Karpas-422 (cell line): ENCODE measurements around the gene STARD3NL. TPM values are rescaled to one million over a fixed set of nuclear protein-coding genes. Genes with fewer than 3 reads are reported as not detected.
"Not testable (repeated sequence)": the region's sequence is repeated elsewhere in the genome, so short reads cannot be mapped to it uniquely, and the experiment has no call there.

Source experiments
- DNase-seq: peaks from one replicate; pipeline ENCODE4 v3.0.0-alpha.2; 2015
- H2AFZ ChIP-seq: fragments of 200-600 bp; sonication (generic); 2 replicates; pipeline ENCODE4 v1.6.1; 2014; ENCODE audit warnings: antibody characterized with exemption, low read length, mixed read lengths
- H3K27ac ChIP-seq: fragments of 200-600 bp; sonication (generic); 2 replicates; pipeline ENCODE4 v1.5.1; 2014; ENCODE audit warnings: mild to moderate bottlenecking, low read length, moderate library complexity
- H3K27me3 ChIP-seq: fragments of 200-600 bp; sonication (generic); 2 replicates; pipeline ENCODE4 v1.6.1; 2014; ENCODE audit warnings: low read length, mixed read lengths
- H3K36me3 ChIP-seq: fragments of 200-600 bp; sonication (generic); 2 replicates; pipeline ENCODE4 v1.6.1; 2014; ENCODE audit warnings: low read length, mixed read lengths; ENCODE audit not compliant: insufficient read depth
- H3K4me1 ChIP-seq: fragments of 200-600 bp; sonication (generic); 2 replicates; pipeline ENCODE4 v1.6.1; 2014; ENCODE audit warnings: mild to moderate bottlenecking, low read length, mixed read lengths
- H3K4me2 ChIP-seq: fragments of 200-600 bp; sonication (generic); 2 replicates; pipeline ENCODE4 v1.6.1; 2014; ENCODE audit warnings: low read length, low read depth, mild to moderate bottlenecking; ENCODE audit not compliant: poor library complexity, severe bottlenecking
- H3K4me3 ChIP-seq: fragments of 200-600 bp; sonication (generic); 2 replicates; pipeline ENCODE4 v1.5.1; 2014; ENCODE audit warnings: mild to moderate bottlenecking, antibody characterized with exemption, low read length, mixed read lengths
- H3K79me2 ChIP-seq: fragments of 200-600 bp; sonication (generic); 2 replicates; pipeline ENCODE4 v1.6.1; 2014; ENCODE audit warnings: mild to moderate bottlenecking, low read length, mixed read lengths
- H3K9ac ChIP-seq: fragments of 200-600 bp; sonication (generic); 2 replicates; pipeline ENCODE4 v1.6.0; 2014; ENCODE audit warnings: low read length
- H3K9me2 ChIP-seq: fragments of 200-600 bp; sonication (generic), shearing (Covaris generic); replicated peaks from 2 replicates; pipeline ENCODE4 v1.6.0; 2014; ENCODE audit warnings: mild to moderate bottlenecking, low read length, moderate library complexity; ENCODE audit not compliant: insufficient read depth
- H3K9me3 ChIP-seq: fragments of 300-700, 200-600 bp; sonication (generic); 2 replicates; pipeline ENCODE4 v1.6.1; 2014; ENCODE audit warnings: low read length, mixed read lengths
- H4K20me1 ChIP-seq: fragments of 200-600 bp; sonication (generic); 2 replicates; pipeline ENCODE4 v1.6.1; 2014; ENCODE audit warnings: mild to moderate bottlenecking, antibody characterized with exemption, low read length, low read depth; ENCODE audit not compliant: insufficient read depth
- total RNA-seq: library from RNA; depleted of rRNA; stranded (reverse); fragments of >200 nt; shearing (Covaris generic); gene quantifications from 2 replicates; pipeline ENCODE4 v1.2.3, GENCODE V29; 2014; ENCODE audit warnings: low replicate concordance

Gene STARD3NL
- total RNA-seq, 1 experiment from 2014 or later: 50.4 TPM

- H3K9me3 ChIP-seq, H3K4me2 ChIP-seq, H3K4me3 ChIP-seq, H3K36me3 ChIP-seq, H3K27me3 ChIP-seq, DNase-seq, H3K4me1 ChIP-seq, H2AFZ ChIP-seq, H4K20me1 ChIP-seq, H3K27ac ChIP-seq, H3K9ac ChIP-seq, H3K9me2 ChIP-seq, H3K79me2 ChIP-seq: not testable (repeated sequence)
Measured at GRCh38 chr7:38263274-38263673, 85.2 kb downstream of the STARD3NL start.

DNA sequence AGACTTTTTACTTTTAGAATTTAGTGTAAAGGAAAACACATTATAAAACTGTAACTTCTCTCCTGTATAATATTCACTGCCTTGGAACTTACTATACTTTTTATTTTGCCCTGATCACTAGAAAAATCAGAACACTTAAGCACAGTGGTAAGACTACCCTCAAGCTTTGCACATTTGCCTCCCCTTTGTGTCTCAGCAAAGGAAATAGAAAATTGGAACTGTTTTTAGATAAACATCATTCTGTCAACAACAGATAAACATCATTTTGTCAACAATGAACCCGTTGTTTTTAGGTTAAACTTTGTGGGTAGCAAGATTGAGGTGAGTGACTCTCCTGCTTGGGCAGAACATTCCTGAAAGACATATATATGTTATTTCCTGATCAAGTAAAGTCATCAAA, 86.6 kb downstream of the STARD3NL start:
- not testable (repeated sequence) for H4K20me1 ChIP-seq, H3K36me3 ChIP-seq, H3K27ac ChIP-seq, H3K9me3 ChIP-seq, H3K4me3 ChIP-seq, H2AFZ ChIP-seq, H3K9ac ChIP-seq, H3K27me3 ChIP-seq, DNase-seq, H3K4me2 ChIP-seq, H3K79me2 ChIP-seq, H3K9me2 ChIP-seq, H3K4me1 ChIP-seq

DNA sequence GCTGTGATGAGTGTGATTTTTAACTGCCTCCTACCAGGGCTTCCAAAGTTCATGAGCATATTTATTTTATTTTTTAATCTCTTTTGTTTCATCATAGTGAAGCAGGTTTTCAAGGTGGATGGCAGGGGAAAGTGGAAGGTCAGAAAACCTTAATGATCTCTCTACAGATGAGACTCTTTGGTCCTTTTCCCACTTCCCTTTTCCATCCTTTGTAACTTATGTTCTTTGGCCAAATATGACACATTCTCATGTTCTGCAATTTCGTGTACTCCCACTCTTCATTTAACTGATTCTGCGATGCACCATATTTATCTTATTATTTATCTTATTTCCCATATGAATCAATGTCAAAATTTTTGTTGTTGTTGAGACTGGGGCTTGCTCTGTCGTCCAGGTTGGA, 87.9 kb downstream of the STARD3NL start:
- H3K4me2 ChIP-seq, H3K9me3 ChIP-seq, H3K36me3 ChIP-seq, H3K27ac ChIP-seq, H3K79me2 ChIP-seq, DNase-seq, H2AFZ ChIP-seq, H4K20me1 ChIP-seq, H3K27me3 ChIP-seq, H3K9ac ChIP-seq, H3K4me3 ChIP-seq, H3K4me1 ChIP-seq, H3K9me2 ChIP-seq: not testable (repeated sequence)

- not testable (repeated sequence) for H3K4me1 ChIP-seq, H3K27ac ChIP-seq, H3K9me2 ChIP-seq, H3K27me3 ChIP-seq, H3K4me3 ChIP-seq, H3K9me3 ChIP-seq, H3K36me3 ChIP-seq, H4K20me1 ChIP-seq, H3K79me2 ChIP-seq, H3K4me2 ChIP-seq, H2AFZ ChIP-seq, DNase-seq, H3K9ac ChIP-seq
Measured at GRCh38 chr7:38269704-38270346, 91.8 kb downstream of the STARD3NL start.

DNA sequence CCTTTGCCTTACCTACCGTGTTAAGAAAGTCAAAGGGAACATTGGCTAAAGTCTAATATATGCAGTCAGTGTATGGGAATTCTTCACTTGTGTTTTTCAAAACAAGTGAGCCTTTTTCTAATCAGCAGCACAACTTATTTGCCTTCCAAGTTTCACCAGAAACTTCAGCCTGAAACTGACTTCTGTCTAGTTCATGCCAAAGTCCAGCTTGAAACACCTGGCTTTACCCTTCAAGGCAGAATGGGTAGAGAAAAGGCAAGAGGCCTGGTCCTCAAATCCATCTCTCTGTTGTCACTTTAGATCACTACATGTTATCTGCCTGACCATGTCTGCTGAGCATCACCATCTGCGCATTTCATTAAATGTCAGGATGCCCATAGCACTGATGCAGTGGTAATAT, 92.4 kb downstream of the STARD3NL start:
- DNase-seq, H3K27ac ChIP-seq, H3K79me2 ChIP-seq, H3K9ac ChIP-seq, H3K4me2 ChIP-seq, H3K4me1 ChIP-seq, H3K9me3 ChIP-seq, H3K4me3 ChIP-seq, H3K9me2 ChIP-seq, H4K20me1 ChIP-seq, H3K27me3 ChIP-seq, H2AFZ ChIP-seq, H3K36me3 ChIP-seq: not testable (repeated sequence)

GRCh38 chr7:38273286-38273995, 95.4 kb downstream of the STARD3NL start, which contains the start of gene TARP:
TSS of gene TARP (minus strand) at chr7:38273636.
- H3K9ac ChIP-seq: no peak within 1 kb of the TSS
- H4K20me1 ChIP-seq: no peaks in the 10 kb centered on the region
- H3K27ac ChIP-seq: no peak within 1 kb of the TSS
- H2AFZ ChIP-seq: no peak within 1 kb of the TSS
- no peaks in the 10 kb centered on the region for H3K79me2 ChIP-seq
- DNase-seq: no peak
- no peaks in the 10 kb centered on the region for H3K36me3 ChIP-seq
- no peaks in the 10 kb centered on the region for H3K4me1 ChIP-seq
- no peaks in the 10 kb centered on the region for H3K9me3 ChIP-seq
- H3K27me3 ChIP-seq: no peaks in the 10 kb centered on the region
- no peaks in the 10 kb centered on the region for H3K9me2 ChIP-seq
- no peak within 1 kb of the TSS for H3K4me2 ChIP-seq
- no peak within 1 kb of the TSS for H3K4me3 ChIP-seq

GRCh38 chr7:38274486-38274885, 96.4 kb downstream of the STARD3NL start:
- Histone ChIP-seq H3K4me3 (no peak overlapping the region), H3K79me2 (no peaks in the 10 kb centered on the region), H3K36me3 (no peaks in the 10 kb centered on the region), H3K9me2 (no peaks in the 10 kb centered on the region), H3K4me1 (no peaks in the 10 kb centered on the region), H2AFZ (no peak overlapping the region), H3K4me2 (no peak overlapping the region), H4K20me1 (no peaks in the 10 kb centered on the region), H3K27me3 (no peaks in the 10 kb centered on the region), H3K9ac (no peak overlapping the region), H3K27ac (no peak overlapping the region), H3K9me3 (no peaks in the 10 kb centered on the region)
- no peak for DNase-seq

- Histone ChIP-seq H3K4me2 (no peak overlapping the region), H3K36me3 (no peaks in the 10 kb centered on the region), H4K20me1 (no peaks in the 10 kb centered on the region), H2AFZ (no peak overlapping the region), H3K9me3 (no peaks in the 10 kb centered on the region), H3K9me2 (no peaks in the 10 kb centered on the region), H3K79me2 (no peaks in the 10 kb centered on the region), H3K27ac (no peak overlapping the region), H3K4me1 (no peaks in the 10 kb centered on the region), H3K9ac (no peak overlapping the region), H3K27me3 (no peaks in the 10 kb centered on the region), H3K4me3 (no peak overlapping the region)
- DNase-seq: no peak
Measured at GRCh38 chr7:38274927-38275620, 97.0 kb downstream of the STARD3NL start.
